GM21423 (cell line): ENCODE measurements around the gene FAM20C.

Experiments used
- ATAC-seq: cut with Tn5 transposase; IDR thresholded peaks from one replicate; pipeline ENCODE4 v1.9.1; 2021; ENCODE audit warnings: mild to moderate bottlenecking, moderate library complexity; ENCODE audit not compliant: unreplicated experiment

The FAM20C gene

GRCh38 chr7:266851-267840, 74.8 kb downstream of the FAM20C start:
- no peak for ATAC-seq

- no peak for ATAC-seq
Measured at GRCh38 chr7:268991-269390, 76.6 kb downstream of the FAM20C start.

- ATAC-seq = no peak
Measured at GRCh38 chr7:269721-270120, 77.3 kb downstream of the FAM20C start.

GRCh38 chr7:270351-270983, 78.1 kb downstream of the FAM20C start:
- no peak for ATAC-seq

- no peak for ATAC-seq
Measured at GRCh38 chr7:271266-272107, 79.1 kb downstream of the FAM20C start.

- no peak for ATAC-seq
Measured at GRCh38 chr7:272108-272615, 79.8 kb downstream of the FAM20C start.

- ATAC-seq = no peak
Measured at GRCh38 chr7:272631-273030, 80.3 kb downstream of the FAM20C start.

- ATAC-seq = no peak
Measured at GRCh38 chr7:273327-273726, 81.0 kb downstream of the FAM20C start.

- no peak for ATAC-seq
Measured at GRCh38 chr7:274266-274665, 81.9 kb downstream of the FAM20C start.

- ATAC-seq = no peak
Measured at GRCh38 chr7:276230-276835, 84.0 kb downstream of the FAM20C start.

GRCh38 chr7:277228-277627, 84.9 kb downstream of the FAM20C start:
- ATAC-seq = no peak

- ATAC-seq = no peak
Measured at GRCh38 chr7:278081-278480, 85.7 kb downstream of the FAM20C start.

GRCh38 chr7:279821-280220, 87.5 kb downstream of the FAM20C start:
- no peak for ATAC-seq

- ATAC-seq = no peak
Measured at GRCh38 chr7:280461-280860, 88.1 kb downstream of the FAM20C start.

- ATAC-seq = no peak
Measured at GRCh38 chr7:281637-282036, 89.3 kb downstream of the FAM20C start.

- no peak for ATAC-seq
Measured at GRCh38 chr7:282621-283020, 90.2 kb downstream of the FAM20C start.

- no peak for ATAC-seq
Measured at GRCh38 chr7:284762-285722, 92.7 kb downstream of the FAM20C start.

GRCh38 chr7:285731-286130, 93.4 kb downstream of the FAM20C start:
- no peak for ATAC-seq

- ATAC-seq = no peak
Measured at GRCh38 chr7:286266-286665, 93.9 kb downstream of the FAM20C start.
